ENCODE measurements around the gene TSFM. TPM values are rescaled to one million over a fixed set of nuclear protein-coding genes. Genes with fewer than 3 reads are reported as not detected.
A peak's percentile ranks its signal among the peaks of the same experiment; 100 is the strongest.

Gene TSFM
- total and polyA plus RNA-seq, 2 of the 13 experiments (the other 11 are each of a cell fraction or from before 2014, with no cell fraction given): 29.8 to 68.3 TPM

GRCh38 chr12:57835366-57836288, 53.0 kb downstream of the TSFM start:
- POLR2A ChIA-PET: interaction anchor here (1.1 kb wide), 1 partner anchor 30 kb away, joined by 3 read pairs; no protein-coding TSS in a partner anchor
- 89% methylated on average over 9 of the region's 9 CpGs for WGBS (ENCODE audit: low lambda C conversion rate)
- DNase-seq (ENCODE audit: low spot score): no peak
- H3K36me3 ChIP-seq (replicated peaks in 1 of 2; ENCODE audit: control insufficient read depth in 1 of 2, insufficient read depth in 2 of 2, low read length in 2 of 2): peaks cover 6 to 11% of the 10 kb centered on the region in 2 experiments; a peak in 3 of 5 replicates
- in situ Hi-C loops (cut with HindIII; ENCODE audit: extremely low pct_ligation_motif_present, low pct_unique_long_range_greater_than_20kb): no loop called here
- CTCF ChIA-PET (ENCODE audit: low intra/inter-chr PET ratio, low total read pairs): interaction anchor here (3.1 kb wide), 1 partner anchor 70 kb away, joined by 12 read pairs; no protein-coding TSS in a partner anchor
- H3K9me3 ChIP-seq (ENCODE audit: low read length): no peaks in the 10 kb centered on the region
- TF ChIP-seq CBX5 (CRISPR knock-in tag; IDR thresholded peaks at IDR 0.05; ENCODE audit: borderline replicate concordance) (no peak), ZNF629 (CRISPR knock-in tag; conservative IDR thresholded peaks at IDR 0.05) (peak; percentile 72)
- BruUV-seq (replicated peaks): no TSS peak
- no peak overlapping the region for H3K9ac ChIP-seq (ENCODE audit: insufficient read depth, low read depth, low read length)
- H3K27me3 ChIP-seq (ENCODE audit: control insufficient read depth in 1 of 2, insufficient read depth in 2 of 2, low read length in 2 of 2): no peaks in the 10 kb centered on the region
- no peak overlapping the region for H2AFZ ChIP-seq (ENCODE audit: low read length)
- no peak overlapping the region for H3K4me3 ChIP-seq (replicated peaks in 1 of 3; ENCODE audit: insufficient read depth in 1 of 3, low read depth in 2 of 3, low read length in 3 of 3)
- no peak for ATAC-seq
- no peak overlapping the region for H3K4me2 ChIP-seq (ENCODE audit: low read depth, low read length)
- no peak for FAIRE-seq
- H3K79me2 ChIP-seq (ENCODE audit: insufficient read depth, low read length): peaks cover 90% of the 10 kb centered on the region
- no peak overlapping the region for H3K27ac ChIP-seq (ENCODE audit: extremely low read length, insufficient read depth, low read length)
- H4K20me1 ChIP-seq (ENCODE audit: insufficient read depth, low read length): peaks cover 96% of the 10 kb centered on the region
- peaks cover 82% of the 10 kb centered on the region for H3K4me1 ChIP-seq (ENCODE audit: insufficient read depth, low read length)
- intact Hi-C loops (cut with micrococcal nuclease; ENCODE audit: unreplicated experiment): no loop called here

- no peak for FAIRE-seq
- in situ Hi-C loops (cut with HindIII; ENCODE audit: extremely low pct_ligation_motif_present, low pct_unique_long_range_greater_than_20kb): no loop called here
- Histone ChIP-seq H4K20me1 (ENCODE audit: insufficient read depth, low read length) (peaks cover 96% of the 10 kb centered on the region), H3K27ac (ENCODE audit: extremely low read length, insufficient read depth, low read length) (no peak overlapping the region), H3K9ac (ENCODE audit: insufficient read depth, low read depth, low read length) (no peak overlapping the region), H3K9me3 (ENCODE audit: low read length) (no peaks in the 10 kb centered on the region), H3K4me1 (ENCODE audit: insufficient read depth, low read length) (peaks cover 87% of the 10 kb centered on the region), H3K4me3 (replicated peaks in 1 of 3; ENCODE audit: insufficient read depth in 1 of 3, low read depth in 2 of 3, low read length in 3 of 3) (no peak overlapping the region), H3K4me2 (ENCODE audit: low read depth, low read length) (no peak overlapping the region), H3K27me3 (ENCODE audit: control insufficient read depth in 1 of 2, insufficient read depth in 2 of 2, low read length in 2 of 2) (no peaks in the 10 kb centered on the region), H3K79me2 (ENCODE audit: insufficient read depth, low read length) (peaks cover 90% of the 10 kb centered on the region), H3K36me3 (replicated peaks in 1 of 2; ENCODE audit: control insufficient read depth in 1 of 2, insufficient read depth in 2 of 2, low read length in 2 of 2) (peaks cover 5 to 6% of the 10 kb centered on the region in 2 experiments; a peak in 2 of 5 replicates), H2AFZ (ENCODE audit: low read length) (no peak overlapping the region)
- no peak for DNase-seq (ENCODE audit: low spot score)
- TF ChIP-seq ZNF20 (CRISPR knock-in tag; IDR thresholded peaks at IDR 0.05): no peak
- BruUV-seq (replicated peaks): no TSS peak
- CTCF ChIA-PET (ENCODE audit: low intra/inter-chr PET ratio, low total read pairs): interaction anchor here (3.1 kb wide), 1 partner anchor 69 kb away, joined by 12 read pairs; no protein-coding TSS in a partner anchor
- WGBS (ENCODE audit: low lambda C conversion rate): 85% methylated on average over 13 of the region's 13 CpGs
- intact Hi-C loops (cut with micrococcal nuclease; ENCODE audit: unreplicated experiment): no loop called here
- POLR2A ChIA-PET: interaction anchor here (0.8 to 1.2 kb wide), 3 partner anchors 28 to 65 kb away, joined by 3 read pairs; partner anchors contain the start of genes EEF1AKMT3 and METTL1
- no peak for ATAC-seq
These were observed 54.1 kb downstream of the TSFM start for GRCh38 chr12:57836442-57837375.
